Left ventricle myocardium inferior (tissue), 1 donor: ENCODE data around the gene IQGAP2. TPM values are rescaled to one million over a fixed set of nuclear protein-coding genes. Genes with fewer than 3 reads are reported as not detected.

Source experiments
- DNase-seq: peaks from one replicate; pipeline ENCODE4 v3.0.0-alpha.2; 2020
- H3K27ac ChIP-seq: fragments of 200-600 bp; replicated peaks from 2 replicates; pipeline ENCODE4 v1.8.0; 2021
- H3K27me3 ChIP-seq: fragments of 200-600 bp; 2 replicates; pipeline ENCODE4 v1.8.0; 2021; ENCODE audit warnings: low read depth
- H3K36me3 ChIP-seq: fragments of 200-600 bp; 2 replicates; pipeline ENCODE4 v1.8.0; 2021
- H3K4me1 ChIP-seq: fragments of 200-600 bp; 2 replicates; pipeline ENCODE4 v1.8.0; 2021
- H3K4me3 ChIP-seq: fragments of 200-600 bp; 2 replicates; pipeline ENCODE4 v1.8.0; 2021; ENCODE audit warnings: mild to moderate bottlenecking, moderate library complexity
- H3K9me3 ChIP-seq: fragments of 200-600 bp; replicated peaks from 2 replicates; pipeline ENCODE4 v1.8.0; 2021
- CTCF ChIP-seq: fragments of 200-600 bp; IDR thresholded peaks from 2 replicates; pipeline ENCODE4 v1.8.0; 2021; ENCODE audit warnings: antibody characterized with exemption, mild to moderate bottlenecking, borderline replicate concordance
- intact Hi-C: fragments of 100-400 bp; cut with micrococcal nuclease; formaldehyde crosslinking; loops from one replicate; pipeline ENCODE4 v1.11.0; 2022
- total RNA-seq: library from RNA; stranded (reverse); fragmentation: NEBNext Ultra II Directional; extraction: Animal tissue kit (Norgen Biotek cat#: 25700); gene quantifications from one replicate; pipeline ENCODE4 v1.2.1, GENCODE V29; 2021
- donor health status: DM: no; HTN: yes; CAD: no; lungs with severe emphysema.

Gene IQGAP2
- total RNA-seq, 1 donor from 2014 or later: 4.1 TPM

GRCh38 chr5:76492819-76493189 is 89.7 kb downstream of the IQGAP2 start:
- intact Hi-C loops: no loop called here
- H3K9me3 ChIP-seq: no peaks in the 10 kb centered on the region
- H3K4me3 ChIP-seq: no peak overlapping the region
- no peak for DNase-seq
- no peaks in the 10 kb centered on the region for H3K4me1 ChIP-seq
- no peaks in the 10 kb centered on the region for H3K36me3 ChIP-seq
- H3K27me3 ChIP-seq: peaks cover 32% of the 10 kb centered on the region
- H3K27ac ChIP-seq: no peak overlapping the region
- no peak for TF ChIP-seq CTCF

- no peak for TF ChIP-seq CTCF
- DNase-seq: no peak
- intact Hi-C loops: no loop called here
- Histone ChIP-seq H3K27ac (no peak overlapping the region), H3K4me3 (no peak overlapping the region), H3K36me3 (no peaks in the 10 kb centered on the region), H3K9me3 (no peaks in the 10 kb centered on the region), H3K4me1 (no peaks in the 10 kb centered on the region), H3K27me3 (peaks cover 32% of the 10 kb centered on the region)
Measured at GRCh38 chr5:76493190-76493837, 90.2 kb downstream of the IQGAP2 start.

GRCh38 chr5:76494201-76494600 is 91.1 kb downstream of the IQGAP2 start:
- H3K27me3 ChIP-seq: peaks cover 32% of the 10 kb centered on the region
- no peaks in the 10 kb centered on the region for H3K36me3 ChIP-seq
- H3K4me3 ChIP-seq: no peak overlapping the region
- H3K27ac ChIP-seq: no peak overlapping the region
- H3K9me3 ChIP-seq: no peaks in the 10 kb centered on the region
- TF ChIP-seq CTCF: no peak
- no peaks in the 10 kb centered on the region for H3K4me1 ChIP-seq
- intact Hi-C loops: no loop called here
- no peak for DNase-seq

- DNase-seq: no peak
- intact Hi-C loops: no loop called here
- peaks cover 32% of the 10 kb centered on the region for H3K27me3 ChIP-seq
- H3K9me3 ChIP-seq: no peaks in the 10 kb centered on the region
- H3K36me3 ChIP-seq: no peaks in the 10 kb centered on the region
- no peak overlapping the region for H3K27ac ChIP-seq
- no peak for TF ChIP-seq CTCF
- no peaks in the 10 kb centered on the region for H3K4me1 ChIP-seq
- no peak overlapping the region for H3K4me3 ChIP-seq
Measured at GRCh38 chr5:76495870-76496269, 92.8 kb downstream of the IQGAP2 start.

GRCh38 chr5:76497065-76497460 is 94.0 kb downstream of the IQGAP2 start:
- Histone ChIP-seq H3K4me3 (no peak overlapping the region), H3K4me1 (no peaks in the 10 kb centered on the region), H3K27me3 (peaks cover 26% of the 10 kb centered on the region), H3K9me3 (no peaks in the 10 kb centered on the region), H3K27ac (no peak overlapping the region), H3K36me3 (no peaks in the 10 kb centered on the region)
- intact Hi-C loops: no loop called here
- DNase-seq: no peak
- no peak for TF ChIP-seq CTCF
